ENCODE data around the gene KCTD16.

Gene KCTD16

DNA sequence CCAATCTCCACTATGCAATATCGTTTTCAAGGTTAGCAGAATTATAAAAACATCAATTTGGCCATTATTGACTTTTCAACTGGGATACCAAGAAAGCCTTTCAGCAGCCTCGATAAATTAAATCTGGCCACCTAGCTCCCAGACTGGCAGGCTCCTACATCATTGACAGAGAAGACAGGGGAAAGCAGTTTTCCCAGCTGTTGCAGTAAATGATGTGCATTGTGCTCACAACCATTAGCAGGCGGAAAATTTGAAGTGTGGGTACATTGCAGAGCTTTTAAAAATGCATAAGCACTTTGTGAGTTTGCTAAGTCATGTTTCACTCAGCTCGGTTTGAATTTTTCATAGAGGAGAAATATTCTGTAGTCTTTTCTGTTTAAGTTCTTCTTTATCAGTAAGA is 297.9 kb downstream of the KCTD16 start:
- no peak for DNase-seq

DNA sequence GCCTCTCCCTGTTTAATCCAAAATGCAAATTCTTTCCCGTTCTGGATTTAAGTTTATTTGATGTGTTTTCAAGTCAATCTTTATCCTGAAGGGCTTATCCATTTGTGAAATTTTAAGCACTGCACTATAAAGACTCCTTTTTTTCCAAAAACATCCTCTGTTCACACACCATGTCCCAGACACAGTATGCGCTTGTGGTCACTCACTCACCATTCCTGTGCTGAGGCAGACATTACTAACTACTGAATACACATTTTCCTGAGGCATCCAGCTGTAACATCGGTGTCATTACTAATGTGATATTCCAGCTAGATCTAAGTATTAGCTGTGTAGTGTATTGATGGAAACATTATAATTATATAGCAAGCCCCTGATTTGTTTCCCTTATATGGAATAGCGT is 298.4 kb downstream of the KCTD16 start:
- no peak for DNase-seq

DNA sequence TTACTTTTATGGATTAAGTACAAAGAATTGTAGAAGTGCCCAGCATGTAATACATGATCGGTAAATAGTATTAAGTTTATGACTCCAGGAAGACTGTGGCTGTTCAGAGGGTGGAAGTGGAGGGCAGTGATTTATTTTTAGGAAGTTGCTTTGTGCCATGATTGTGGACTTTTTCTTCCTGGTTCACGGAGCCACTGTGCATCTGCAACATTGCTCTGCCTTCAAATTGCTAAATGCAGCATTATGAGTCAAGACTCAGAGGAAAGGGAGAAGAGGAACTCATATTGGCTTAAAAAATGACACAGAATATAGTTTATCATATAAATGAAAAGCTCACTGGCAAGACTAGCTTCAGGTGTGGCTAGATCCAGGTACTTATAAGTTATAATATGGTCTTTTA is 301.5 kb downstream of the KCTD16 start:
- DNase-seq = no peak

DNA sequence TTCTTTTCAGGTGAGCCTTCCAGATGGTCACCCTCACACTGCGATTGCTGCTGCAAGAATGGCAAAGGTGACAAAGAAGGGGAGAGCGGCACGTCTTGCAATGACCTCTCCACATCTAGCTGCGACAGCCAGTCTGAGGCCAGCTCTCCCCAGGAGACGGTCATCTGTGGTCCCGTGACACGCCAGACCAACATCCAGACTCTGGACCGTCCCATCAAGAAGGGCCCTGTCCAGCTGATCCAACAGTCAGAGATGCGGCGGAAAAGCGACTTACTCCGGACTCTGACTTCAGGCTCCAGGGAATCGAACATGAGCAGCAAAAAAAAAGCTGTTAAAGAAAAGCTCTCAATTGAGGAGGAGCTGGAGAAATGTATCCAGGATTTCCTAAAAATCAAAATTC is 303.0 kb downstream of the KCTD16 start:
- no peak for DNase-seq

DNA sequence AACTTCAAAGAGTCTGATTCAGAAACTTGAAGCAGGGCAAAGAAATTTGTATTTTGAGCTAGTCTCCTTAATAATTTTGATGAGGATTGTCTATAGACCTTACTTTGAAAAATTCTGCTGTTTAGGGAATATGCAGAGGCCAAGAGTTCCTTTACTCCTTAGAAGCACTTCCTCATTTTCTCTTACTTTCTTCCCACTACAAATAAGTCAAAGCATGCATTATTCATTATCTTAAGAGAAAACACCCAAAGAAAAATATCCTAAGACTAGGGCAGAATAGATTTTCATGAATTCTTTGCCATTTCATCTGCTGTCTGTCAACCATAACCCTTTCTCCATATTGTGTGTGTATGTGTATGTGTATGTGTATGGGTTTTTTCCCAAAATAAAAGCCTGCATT is 307.9 kb downstream of the KCTD16 start:
- no peak for DNase-seq

DNA sequence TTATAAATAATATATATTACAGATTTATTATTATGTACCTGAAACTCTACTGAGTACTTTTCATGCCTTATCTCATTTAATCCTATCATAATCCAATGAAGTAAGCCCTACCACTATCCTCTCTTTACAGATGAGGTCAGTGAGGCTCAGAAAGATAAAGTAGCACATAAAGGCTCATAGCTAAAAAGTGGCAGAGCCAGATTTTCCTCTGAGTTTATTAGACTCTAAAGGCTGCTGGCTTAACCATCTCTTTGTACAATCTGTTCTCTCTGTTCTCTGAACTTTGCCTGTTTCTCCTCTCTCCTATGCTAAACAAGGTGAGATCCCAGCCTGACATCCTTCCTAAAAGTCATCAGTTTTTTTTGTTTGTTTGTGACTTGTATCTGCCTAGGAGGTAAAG is 311.2 kb downstream of the KCTD16 start:
- no peak for DNase-seq

DNA sequence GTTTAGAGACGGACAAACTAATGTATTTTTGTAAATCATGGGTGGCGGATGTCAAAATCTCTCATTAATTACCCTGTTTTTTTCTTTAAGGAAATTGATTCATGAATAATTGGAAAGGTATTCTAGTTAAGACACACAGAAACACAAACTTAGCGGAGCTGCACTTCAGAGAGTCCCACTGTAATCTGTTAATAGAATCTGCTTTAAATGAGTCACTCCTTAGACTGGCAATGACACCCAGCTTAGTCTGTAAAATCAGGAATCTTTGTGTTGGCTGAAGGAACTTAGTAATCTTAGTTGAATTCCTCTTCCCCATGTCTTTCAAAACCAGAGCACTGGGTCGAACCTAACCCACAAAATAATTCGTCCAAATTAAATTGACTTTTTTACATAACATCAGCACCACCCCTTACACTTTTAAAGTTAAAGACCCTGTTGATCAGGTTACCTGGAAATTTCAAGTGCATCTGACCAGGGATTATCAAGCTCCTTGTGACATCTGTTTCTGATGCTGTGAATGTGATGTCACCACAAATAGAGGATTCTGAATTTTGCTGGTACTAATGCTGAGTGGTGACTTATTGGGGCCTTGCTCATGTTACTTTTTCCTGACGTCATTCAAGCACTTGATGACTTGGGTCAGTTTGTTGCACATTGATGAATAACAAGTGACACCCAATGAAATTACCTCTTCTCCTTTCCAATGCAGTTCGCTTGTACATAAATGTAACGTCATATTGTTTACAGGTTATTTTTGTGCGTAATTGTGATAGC is 313.6 kb downstream of the KCTD16 start:
- no peak for DNase-seq

DNA sequence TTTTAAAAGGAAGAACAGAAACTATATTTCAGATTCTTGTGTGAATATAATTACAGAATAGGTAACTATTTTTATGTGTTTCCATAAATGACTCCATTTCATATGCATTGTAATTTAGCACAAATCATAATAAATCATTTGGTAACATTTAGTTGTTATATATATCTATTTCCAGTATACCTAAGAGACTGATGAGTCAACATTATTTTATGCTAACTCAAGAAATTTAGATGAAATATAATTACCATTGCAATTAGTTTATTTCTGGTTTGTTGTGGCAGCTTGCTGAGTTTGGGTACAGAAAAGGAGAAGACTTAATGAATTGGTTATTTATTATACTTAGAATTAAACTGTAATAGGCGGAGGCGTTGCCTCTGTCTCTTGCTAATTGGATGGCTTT is 314.9 kb downstream of the KCTD16 start:
- no peak for DNase-seq

DNA sequence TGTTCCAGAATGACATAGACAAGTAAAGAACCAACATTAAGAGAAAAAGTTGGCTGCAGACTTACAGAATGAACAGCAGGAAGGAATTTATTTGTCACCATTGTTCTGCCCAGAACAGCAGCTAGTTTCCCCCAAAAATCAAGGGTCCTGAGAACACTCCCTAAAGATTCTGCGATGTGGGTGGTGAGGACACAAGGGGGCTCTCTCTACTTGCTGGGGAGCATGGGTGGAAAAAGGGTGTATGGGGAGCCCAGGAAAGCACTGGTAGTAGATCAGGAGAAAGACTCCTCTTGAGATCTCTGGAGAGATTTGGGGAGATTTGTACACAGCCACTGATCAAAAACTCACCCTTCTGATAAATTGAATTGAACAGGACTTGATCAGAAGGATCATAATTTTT is 316.5 kb downstream of the KCTD16 start:
- no peak for DNase-seq

DNA sequence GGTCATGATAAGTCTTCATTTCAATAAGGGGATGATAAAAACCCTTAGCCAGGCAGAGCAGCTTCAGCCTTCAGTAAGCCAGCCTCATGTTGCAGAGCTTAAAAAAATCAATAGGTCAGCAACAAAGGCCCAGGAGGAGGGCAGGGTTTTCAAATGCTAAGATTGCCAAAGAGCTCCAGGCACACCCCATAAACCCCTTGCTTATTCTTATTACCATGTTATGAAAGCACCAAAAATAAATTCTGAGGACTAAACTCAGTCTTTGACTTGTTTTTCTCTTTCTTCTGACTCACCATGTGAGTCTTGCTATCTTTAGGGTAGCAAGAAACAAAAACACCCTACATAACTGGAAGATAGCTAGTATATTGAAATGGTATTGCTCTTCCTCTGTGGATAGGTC is 317.1 kb downstream of the KCTD16 start:
- DNase-seq = no peak

DNA sequence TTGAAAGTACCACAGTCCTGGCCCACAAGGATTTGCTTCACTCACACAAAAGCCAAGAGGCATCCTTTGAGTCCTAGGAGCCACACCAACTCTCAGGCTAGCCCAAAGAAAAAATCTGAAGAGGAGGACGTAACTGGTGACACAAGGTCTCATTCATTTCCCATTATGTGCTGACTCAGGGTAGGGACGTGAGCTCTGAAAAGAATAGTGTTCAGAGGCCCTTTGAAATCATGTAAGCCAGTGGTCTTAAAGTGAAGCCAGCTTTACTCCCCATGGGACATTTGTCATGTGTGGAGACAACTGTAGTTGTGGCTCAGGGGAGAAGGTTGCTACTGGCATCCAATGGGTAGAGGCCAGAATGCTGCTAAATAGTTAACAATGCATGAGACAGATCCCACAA is 332.4 kb downstream of the KCTD16 start:
- no peak for DNase-seq

DNA sequence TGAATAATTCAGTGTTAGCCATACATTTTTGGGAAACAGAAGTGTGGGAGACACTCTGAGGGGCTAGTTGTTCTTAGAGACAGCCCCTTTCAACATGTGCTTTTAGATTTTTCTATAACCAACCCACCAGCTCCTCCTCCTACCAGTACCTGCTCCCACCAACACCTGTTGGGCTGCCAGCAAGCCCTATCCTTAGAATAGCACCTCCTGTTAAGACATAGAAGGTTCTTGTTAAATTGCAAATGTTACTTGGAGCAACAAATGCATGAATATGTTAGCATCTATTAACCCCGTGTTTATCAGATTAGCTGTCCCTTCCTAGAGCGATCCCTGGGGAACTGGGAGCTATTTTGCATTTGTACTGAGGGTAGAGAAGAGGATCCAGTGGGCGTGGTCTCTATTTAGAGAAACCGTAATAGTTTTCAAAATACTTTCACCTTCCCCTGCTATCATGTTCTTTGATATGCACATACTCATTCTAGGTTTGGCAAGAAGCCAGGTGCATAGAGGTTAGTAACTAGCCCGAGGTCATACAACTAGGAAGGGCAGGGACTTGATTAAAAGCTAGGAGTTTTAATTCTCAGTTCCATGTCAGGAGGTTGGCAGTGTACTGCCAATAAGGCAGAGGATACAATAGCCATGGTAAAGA is 334.4 kb downstream of the KCTD16 start:
- no peak for DNase-seq

DNA sequence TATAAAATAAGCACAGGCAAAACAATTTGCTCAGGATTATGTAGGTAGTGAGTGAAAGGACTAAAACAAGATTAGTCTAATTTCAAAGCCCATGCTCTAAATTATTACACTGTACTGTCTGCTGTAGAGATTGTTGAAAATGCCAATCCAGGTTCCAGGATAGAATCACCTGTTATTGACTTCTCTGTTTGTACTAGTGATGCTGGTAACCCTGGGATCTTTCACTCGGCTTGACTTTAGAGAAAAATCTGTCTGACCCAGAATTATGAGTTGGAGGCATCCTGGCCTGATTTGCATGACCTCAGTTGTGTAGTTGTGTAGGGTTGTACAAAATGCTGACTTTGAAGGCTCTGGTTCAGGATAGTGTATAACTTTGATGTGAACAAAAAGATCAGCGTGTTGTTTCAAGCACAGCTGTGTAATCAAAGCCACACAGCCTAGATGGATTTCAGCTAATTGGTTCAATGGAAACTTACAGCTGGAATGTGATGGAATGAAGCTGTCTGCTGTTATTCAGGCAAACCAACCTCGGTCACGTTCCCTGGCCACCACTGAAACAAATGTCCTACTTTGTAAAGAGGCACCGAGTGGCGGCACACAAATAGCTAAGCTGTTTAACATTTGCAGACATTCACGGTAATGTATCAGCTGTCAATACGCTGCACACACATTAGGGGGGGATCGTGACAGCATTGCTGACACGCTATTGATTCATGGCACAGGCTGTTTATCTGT is 340.3 kb downstream of the KCTD16 start:
- DNase-seq = no peak

DNA sequence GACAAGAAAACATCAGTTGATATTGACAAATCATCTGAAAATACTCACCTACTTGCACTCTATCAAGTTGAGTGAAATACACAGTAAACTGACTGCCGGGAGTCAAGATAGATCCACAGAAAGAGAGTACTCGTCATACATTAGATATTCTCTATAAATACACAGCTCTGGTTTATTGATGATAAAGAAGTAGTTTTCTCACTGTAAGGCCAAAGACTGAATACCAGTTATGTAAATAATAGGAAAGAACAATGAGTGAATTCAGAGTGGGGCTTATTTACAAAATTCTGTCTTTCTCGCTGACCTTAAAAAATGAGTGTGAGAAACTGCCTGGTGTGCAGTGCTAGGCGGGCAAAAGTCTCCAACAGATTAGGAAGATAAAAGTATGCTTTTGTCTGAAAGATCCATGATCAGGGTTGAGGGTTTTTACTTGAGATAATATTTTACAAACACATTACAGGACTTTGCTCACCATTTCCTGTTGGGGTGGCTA is 341.0 kb downstream of the KCTD16 start:
- no peak for DNase-seq

DNA sequence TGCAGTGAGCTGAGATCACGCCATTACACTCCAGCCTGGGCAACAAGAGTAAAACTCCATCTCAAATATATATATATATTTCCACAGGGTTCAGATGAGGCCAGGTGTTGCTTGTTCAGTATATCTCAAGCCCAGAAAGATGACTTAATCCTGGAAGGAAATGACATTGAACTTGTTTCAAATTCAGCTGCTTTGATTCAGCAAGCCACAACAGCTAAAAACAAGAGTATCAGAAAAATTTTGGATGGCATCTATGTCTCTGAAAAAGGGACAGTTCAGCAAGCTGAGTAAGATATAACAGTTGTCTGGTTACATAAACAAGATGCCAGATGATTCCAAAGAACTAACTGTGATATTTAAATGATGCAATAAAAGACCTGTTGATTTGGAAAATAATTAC is 352.0 kb downstream of the KCTD16 start:
- no peak for DNase-seq

DNA sequence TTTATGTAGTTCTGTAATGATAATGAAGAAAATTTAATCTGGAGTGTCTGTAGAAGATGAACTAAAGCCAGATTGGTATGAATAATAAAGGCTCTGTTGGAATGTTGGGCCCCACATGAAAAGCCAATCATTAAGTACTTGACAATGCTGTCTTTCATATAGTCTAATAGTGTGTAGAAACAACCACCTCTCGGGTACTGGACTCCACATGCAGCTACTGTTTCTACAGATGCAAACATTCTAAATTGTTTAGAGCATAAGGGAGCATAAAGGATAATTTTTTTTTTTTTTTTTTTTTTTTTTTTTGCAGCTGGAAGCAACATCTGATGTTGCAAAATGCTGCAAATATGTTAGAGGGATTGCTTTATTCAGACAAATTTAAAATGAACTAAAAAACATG is 354.3 kb downstream of the KCTD16 start:
- DNase-seq = no peak

DNA sequence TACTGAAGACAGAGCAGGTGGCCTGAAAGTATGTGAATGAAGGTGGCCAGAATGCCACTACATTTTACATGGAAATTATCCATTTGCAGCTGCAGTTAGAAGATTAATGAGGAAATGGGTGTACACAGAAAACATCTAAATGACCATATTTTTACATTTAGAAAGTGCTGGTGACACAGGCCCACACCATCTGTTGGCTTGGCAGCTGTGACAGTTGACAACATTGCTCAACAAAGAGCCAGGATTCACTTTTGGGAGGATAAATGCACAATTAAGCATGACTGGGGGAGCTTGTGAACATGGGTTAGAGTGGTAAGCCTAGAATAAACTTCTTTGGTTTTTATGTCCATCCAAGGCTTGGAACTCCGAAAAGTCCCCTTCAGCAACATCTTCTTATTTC is 360.5 kb downstream of the KCTD16 start:
- no peak for DNase-seq

All from cerebellar nuclear complex (tissue), 1 donor.